ENCODE results near the gene BRD8.

DNA sequence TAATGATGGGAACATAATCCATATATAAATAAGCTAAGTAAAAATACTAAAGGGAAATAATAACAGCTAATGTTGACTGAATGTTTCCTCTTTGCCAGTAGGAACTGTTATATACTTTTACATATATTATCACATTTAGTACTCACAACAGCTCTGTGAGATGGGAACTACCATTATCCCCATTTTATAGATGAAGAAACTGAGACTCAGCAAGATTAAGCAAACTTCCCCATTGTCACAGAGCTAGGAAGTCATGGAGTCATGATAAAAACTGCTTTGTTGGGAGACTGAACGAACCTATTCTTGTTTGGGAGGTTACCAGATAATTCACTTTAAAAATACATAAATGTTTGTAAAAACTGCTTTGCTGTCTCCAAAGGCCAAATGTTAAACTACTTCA is 71.2 kb downstream of the BRD8 start:
- TF ChIP-seq POLR2AphosphoS5 (IDR thresholded peaks at IDR 0.05; ENCODE audit: low read length) (no peak), ZZZ3 (IDR thresholded peaks at IDR 0.05; ENCODE audit: control insufficient read depth, insufficient read length, low read depth) (no peak), EP300 (IDR thresholded peaks at IDR 0.05; ENCODE audit: borderline replicate concordance in 1 of 2, control insufficient read depth in 1 of 2, low read depth in 2 of 2, low read length in 2 of 2) (no peak), POLR2A (IDR thresholded peaks at IDR 0.05; ENCODE audit: low read depth, low read length) (no peak), RAD51 (IDR thresholded peaks at IDR 0.05) (no peak)
- TF ChIP-seq, protein P1, sequence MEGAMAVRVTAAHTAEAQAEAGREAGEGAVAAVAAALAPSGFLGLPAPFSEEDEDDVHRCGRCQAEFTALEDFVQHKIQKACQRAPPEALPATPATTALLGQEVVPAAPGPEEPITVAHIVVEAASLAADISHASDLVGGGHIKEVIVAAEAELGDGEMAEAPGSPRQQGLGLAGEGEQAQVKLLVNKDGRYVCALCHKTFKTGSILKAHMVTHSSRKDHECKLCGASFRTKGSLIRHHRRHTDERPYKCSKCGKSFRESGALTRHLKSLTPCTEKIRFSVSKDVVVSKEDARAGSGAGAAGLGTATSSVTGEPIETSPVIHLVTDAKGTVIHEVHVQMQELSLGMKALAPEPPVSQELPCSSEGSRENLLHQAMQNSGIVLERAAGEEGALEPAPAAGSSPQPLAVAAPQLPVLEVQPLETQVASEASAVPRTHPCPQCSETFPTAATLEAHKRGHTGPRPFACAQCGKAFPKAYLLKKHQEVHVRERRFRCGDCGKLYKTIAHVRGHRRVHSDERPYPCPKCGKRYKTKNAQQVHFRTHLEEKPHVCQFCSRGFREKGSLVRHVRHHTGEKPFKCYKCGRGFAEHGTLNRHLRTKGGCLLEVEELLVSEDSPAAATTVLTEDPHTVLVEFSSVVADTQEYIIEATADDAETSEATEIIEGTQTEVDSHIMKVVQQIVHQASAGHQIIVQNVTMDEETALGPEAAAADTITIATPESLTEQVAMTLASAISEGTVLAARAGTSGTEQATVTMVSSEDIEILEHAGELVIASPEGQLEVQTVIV (IDR thresholded peaks at IDR 0.05; ENCODE audit: borderline replicate concordance, partially characterized antibody), result no peak
- TF ChIP-seq, protein P2, sequence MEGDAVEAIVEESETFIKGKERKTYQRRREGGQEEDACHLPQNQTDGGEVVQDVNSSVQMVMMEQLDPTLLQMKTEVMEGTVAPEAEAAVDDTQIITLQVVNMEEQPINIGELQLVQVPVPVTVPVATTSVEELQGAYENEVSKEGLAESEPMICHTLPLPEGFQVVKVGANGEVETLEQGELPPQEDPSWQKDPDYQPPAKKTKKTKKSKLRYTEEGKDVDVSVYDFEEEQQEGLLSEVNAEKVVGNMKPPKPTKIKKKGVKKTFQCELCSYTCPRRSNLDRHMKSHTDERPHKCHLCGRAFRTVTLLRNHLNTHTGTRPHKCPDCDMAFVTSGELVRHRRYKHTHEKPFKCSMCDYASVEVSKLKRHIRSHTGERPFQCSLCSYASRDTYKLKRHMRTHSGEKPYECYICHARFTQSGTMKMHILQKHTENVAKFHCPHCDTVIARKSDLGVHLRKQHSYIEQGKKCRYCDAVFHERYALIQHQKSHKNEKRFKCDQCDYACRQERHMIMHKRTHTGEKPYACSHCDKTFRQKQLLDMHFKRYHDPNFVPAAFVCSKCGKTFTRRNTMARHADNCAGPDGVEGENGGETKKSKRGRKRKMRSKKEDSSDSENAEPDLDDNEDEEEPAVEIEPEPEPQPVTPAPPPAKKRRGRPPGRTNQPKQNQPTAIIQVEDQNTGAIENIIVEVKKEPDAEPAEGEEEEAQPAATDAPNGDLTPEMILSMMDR (IDR thresholded peaks at IDR 0.05 in 2 of 3, conservative IDR thresholded peaks at IDR 0.05 in 1 of 3; ENCODE audit: control insufficient read depth in 2 of 3, extremely low read depth in 1 of 3, insufficient read depth in 1 of 3, low read depth in 3 of 3, low read length in 3 of 3), result no peak
